GM23338 (cell line): Measurements from ENCODE around the gene DSG2. TPM values are rescaled to one million over a fixed set of nuclear protein-coding genes. Genes with fewer than 3 reads are reported as not detected.
A peak's percentile ranks its signal among the peaks of the same experiment; 100 is the strongest.

Experiments used
- ATAC-seq: fragments of 200-7000 bp; cut with Tn5 transposase; 3 replicates; pipeline ENCODE4 v1.9.1; 2020
- DNase-seq: peaks from one replicate; pipeline ENCODE4 v3.0.0-alpha.2; 2015; ENCODE audit warnings: low spot score
- H2AFZ ChIP-seq: fragments of 200-600 bp; sonication (generic); 2 replicates; pipeline ENCODE4 v1.8.0; 2016; ENCODE audit warnings: antibody characterized with exemption, mild to moderate bottlenecking, moderate library complexity
- H3F3A ChIP-seq: fragments of 200-600 bp; sonication (generic); replicated peaks from 2 replicates; pipeline ENCODE4 v1.8.0; 2017; ENCODE audit warnings: antibody characterized with exemption, mixed run types, low read depth
- H3K27ac ChIP-seq: fragments of 200-600 bp; sonication (generic); 2 replicates; pipeline ENCODE4 v1.6.1; 2016; ENCODE audit warnings: low read depth
- H3K27me3 ChIP-seq: fragments of 200-600 bp; sonication (generic); 2 replicates; pipeline ENCODE4 v1.8.0; 2016; ENCODE audit warnings: mild to moderate bottlenecking, mixed run types, moderate library complexity; ENCODE audit not compliant: insufficient read depth
- H3K36me3 ChIP-seq: fragments of 200-600 bp; sonication (generic); 2 replicates; pipeline ENCODE4 v1.8.0; 2016; ENCODE audit warnings: mild to moderate bottlenecking; ENCODE audit not compliant: insufficient read depth
- H3K4me1 ChIP-seq: fragments of 200-600 bp; sonication (generic); 2 replicates; pipeline ENCODE4 v1.8.0; 2016; ENCODE audit warnings: mild to moderate bottlenecking, moderate library complexity; ENCODE audit not compliant: insufficient read depth
- H3K4me2 ChIP-seq: fragments of 200-600 bp; sonication (generic); 2 replicates; pipeline ENCODE4 v1.7.1; 2017; ENCODE audit warnings: mixed run types
- H3K4me3 ChIP-seq: fragments of 200-600 bp; sonication (generic); 2 replicates; pipeline ENCODE4 v1.6.1; 2016; ENCODE audit warnings: mixed run types
- H3K79me2 ChIP-seq: fragments of 200-600 bp; sonication (generic); replicated peaks from 2 replicates; pipeline ENCODE4 v1.8.0; 2017; ENCODE audit warnings: mild to moderate bottlenecking; ENCODE audit not compliant: insufficient read depth
- H3K9me2 ChIP-seq: fragments of 200-600 bp; sonication (generic); 2 replicates; pipeline ENCODE4 v1.8.0; 2017; ENCODE audit not compliant: insufficient read depth
- H4K20me1 ChIP-seq: fragments of 200-600 bp; sonication (generic); replicated peaks from 2 replicates; pipeline ENCODE4 v1.8.0; 2017; ENCODE audit warnings: mild to moderate bottlenecking; ENCODE audit not compliant: insufficient read depth
- H3K27ac Mint-ChIP-seq: 2 replicates; pipeline ENCODE4 v1.8.0; 2020; ENCODE audit warnings: inconsistent platforms, mild to moderate bottlenecking, moderate library complexity, mixed read lengths
- H3K27me3 Mint-ChIP-seq: 3 replicates; pipeline ENCODE4 v1.8.0; 2022; ENCODE audit warnings: low read depth, mild to moderate bottlenecking, moderate library complexity, mixed read lengths, inconsistent platforms; ENCODE audit not compliant: insufficient read depth, poor library complexity
- H3K36me3 Mint-ChIP-seq: 3 replicates; pipeline ENCODE4 v1.8.0; 2021; ENCODE audit warnings: low read depth, mild to moderate bottlenecking, inconsistent platforms, moderate library complexity, mixed read lengths
- H3K4me1 Mint-ChIP-seq: 3 replicates; pipeline ENCODE4 v1.8.0; 2020; ENCODE audit warnings: mild to moderate bottlenecking, inconsistent platforms, mixed read lengths
- H3K4me3 Mint-ChIP-seq: 3 replicates; pipeline ENCODE4 v1.8.0; 2021; ENCODE audit warnings: moderate library complexity, mild to moderate bottlenecking, inconsistent platforms, mixed read lengths
- H3K9me3 Mint-ChIP-seq: 3 replicates; pipeline ENCODE4 v1.8.0; 2020; ENCODE audit warnings: moderate library complexity, mild to moderate bottlenecking, inconsistent platforms, mixed read lengths
- CREB1 ChIP-seq: fragments of 250-450 bp; sonication (Bioruptor Pico); IDR thresholded peaks from 2 replicates; pipeline ENCODE4 v1.5.0; 2020; ENCODE audit warnings: low read depth, mild to moderate bottlenecking, moderate library complexity
- ETS1 ChIP-seq: IDR thresholded peaks from 2 replicates; pipeline ENCODE4 v1.6.1; 2016; ENCODE audit warnings: antibody characterized with exemption
- EZH2 ChIP-seq: fragments of 200-600 bp; sonication (generic); IDR thresholded peaks from one replicate; pipeline ENCODE4 v1.8.0; 2017; ENCODE audit warnings: antibody characterized with exemption, mild to moderate bottlenecking, low read depth; ENCODE audit not compliant: unreplicated experiment
- EZH2phosphoT487 ChIP-seq: fragments of 200-600 bp; sonication (generic); IDR thresholded peaks from one replicate; pipeline ENCODE4 v1.8.1; 2018; ENCODE audit warnings: antibody characterized with exemption; ENCODE audit not compliant: unreplicated experiment
- JUNB ChIP-seq: IDR thresholded peaks from one replicate; pipeline ENCODE4 v1.6.1; 2016; ENCODE audit warnings: antibody characterized with exemption; ENCODE audit not compliant: unreplicated experiment
- NANOG ChIP-seq: IDR thresholded peaks from 2 replicates; pipeline ENCODE4 v1.6.1; 2016; ENCODE audit warnings: antibody characterized with exemption, borderline replicate concordance
- POLR2AphosphoS5 ChIP-seq: IDR thresholded peaks from 2 replicates; pipeline ENCODE4 v1.6.1; 2016; ENCODE audit warnings: antibody characterized with exemption, low read depth
- REST ChIP-seq: IDR thresholded peaks from one replicate; pipeline ENCODE4 v1.6.1; 2018; ENCODE audit warnings: antibody characterized with exemption; ENCODE audit not compliant: unreplicated experiment
- STAT1 ChIP-seq: IDR thresholded peaks from one replicate; pipeline ENCODE4 v1.6.1; 2016; ENCODE audit warnings: antibody characterized with exemption; ENCODE audit not compliant: unreplicated experiment
- ZNF114 ChIP-seq: fragments of 250-450 bp; sonication (Bioruptor Pico); IDR thresholded peaks from 2 replicates; pipeline ENCODE4 v1.5.0; 2020; ENCODE audit warnings: mild to moderate bottlenecking, moderate library complexity
- ZNF331 ChIP-seq: fragments of 250-450 bp; sonication (Bioruptor Pico); IDR thresholded peaks from 2 replicates; pipeline ENCODE4 v1.5.0; 2020; ENCODE audit warnings: low read depth, mild to moderate bottlenecking, moderate library complexity
- ZNF462 ChIP-seq: fragments of 250-450 bp; sonication (Bioruptor Pico); IDR thresholded peaks from 2 replicates; pipeline ENCODE4 v1.5.0; 2020; ENCODE audit warnings: mild to moderate bottlenecking, moderate library complexity
- polyA plus RNA-seq: library from polyadenylated mRNA; unstranded; fragments of >200 nt; fragmentation: Nextera tagmentation; extraction: Ambion mirVana; gene quantifications from 2 replicates; pipeline ENCODE4 v1.2.1, GENCODE V29; 2016
- total RNA-seq: library from RNA; depleted of rRNA; stranded (reverse); fragments of >200 nt; shearing (Covaris generic); gene quantifications from 2 replicates; pipeline ENCODE4 v1.2.3, GENCODE V29; 2014
- TF ChIP-seq, protein P1 (sequence below), 2 experiments: fragments of 200-600 bp in 1 of 2; sonication (generic) in 1 of 2; conservative IDR thresholded peaks; 2 replicates each; pipeline versions ENCODE4 v1.5.1 to v1.6.1; 2016 to 2017; ENCODE audit warnings: antibody characterized with exemption in 2 of 2, low read depth in 2 of 2, mild to moderate bottlenecking in 2 of 2, moderate library complexity in 1 of 2

Gene DSG2
- total and polyA plus RNA-seq, 2 experiments from 2014 or later = 44.7 to 144 TPM

DNA sequence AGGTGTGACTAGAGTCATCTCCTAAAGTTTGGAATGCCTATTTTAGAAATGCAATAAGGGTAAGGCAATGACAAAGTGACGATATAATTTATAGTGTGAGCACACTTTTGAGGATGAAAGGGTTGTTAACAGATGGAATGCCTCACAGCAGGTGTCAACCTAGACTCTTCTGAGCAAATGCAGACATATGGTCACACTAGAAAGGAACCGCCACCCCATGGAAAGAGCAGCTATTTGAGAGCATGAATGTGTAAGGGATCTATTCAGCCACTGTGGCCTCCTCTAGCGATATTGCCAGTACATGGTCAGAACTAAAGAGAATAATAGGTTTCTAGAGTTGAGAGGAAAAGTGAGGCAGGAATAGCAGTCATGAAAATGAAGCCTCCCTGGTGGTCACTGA, 18.5 kb downstream of the DSG2 start:
- no peak overlapping the region for H3K4me3 ChIP-seq
- peaks cover 22% of the 10 kb centered on the region for H3K4me1 Mint-ChIP-seq
- H4K20me1 ChIP-seq = peaks cover 23% of the 10 kb centered on the region
- no peak overlapping the region for H2AFZ ChIP-seq
- H3K27ac Mint-ChIP-seq = no peak overlapping the region
- H3K79me2 ChIP-seq = peaks cover 70% of the 10 kb centered on the region
- H3F3A ChIP-seq = no peaks in the 10 kb centered on the region
- no peak overlapping the region for H3K27ac ChIP-seq
- H3K4me2 ChIP-seq = no peak overlapping the region
- H3K9me3 Mint-ChIP-seq = no peaks in the 10 kb centered on the region
- peaks cover 2% of the 10 kb centered on the region for H3K27me3 Mint-ChIP-seq
- no peak overlapping the region for H3K4me3 Mint-ChIP-seq
- ATAC-seq (peak; percentile 48; the same call in 2 of the 3 replicates), DNase-seq (no peak)
- H3K36me3 Mint-ChIP-seq = peaks cover 20% of the 10 kb centered on the region; the same call in 2 of the 3 replicates
- H3K4me1 ChIP-seq = peaks cover 25% of the 10 kb centered on the region
- peaks cover 18% of the 10 kb centered on the region; the same call in 1 of the 2 replicates for H3K36me3 ChIP-seq
- no peaks in the 10 kb centered on the region for H3K9me2 ChIP-seq
- no peaks in the 10 kb centered on the region for H3K27me3 ChIP-seq
- no peak for TF ChIP-seq POLR2AphosphoS5
- TF ChIP-seq ETS1 = no peak
- no peak for TF ChIP-seq STAT1
- no peak for TF ChIP-seq REST
- TF ChIP-seq ZNF462 (CRISPR knock-in tag) = no peak
- no peak for TF ChIP-seq NANOG
- no peak for TF ChIP-seq EZH2phosphoT487
- no peak for TF ChIP-seq EZH2
- no peak for TF ChIP-seq ZNF331 (CRISPR knock-in tag)
- TF ChIP-seq JUNB = no peak
- TF ChIP-seq CREB1 (CRISPR knock-in tag) = no peak
- TF ChIP-seq, protein P1, sequence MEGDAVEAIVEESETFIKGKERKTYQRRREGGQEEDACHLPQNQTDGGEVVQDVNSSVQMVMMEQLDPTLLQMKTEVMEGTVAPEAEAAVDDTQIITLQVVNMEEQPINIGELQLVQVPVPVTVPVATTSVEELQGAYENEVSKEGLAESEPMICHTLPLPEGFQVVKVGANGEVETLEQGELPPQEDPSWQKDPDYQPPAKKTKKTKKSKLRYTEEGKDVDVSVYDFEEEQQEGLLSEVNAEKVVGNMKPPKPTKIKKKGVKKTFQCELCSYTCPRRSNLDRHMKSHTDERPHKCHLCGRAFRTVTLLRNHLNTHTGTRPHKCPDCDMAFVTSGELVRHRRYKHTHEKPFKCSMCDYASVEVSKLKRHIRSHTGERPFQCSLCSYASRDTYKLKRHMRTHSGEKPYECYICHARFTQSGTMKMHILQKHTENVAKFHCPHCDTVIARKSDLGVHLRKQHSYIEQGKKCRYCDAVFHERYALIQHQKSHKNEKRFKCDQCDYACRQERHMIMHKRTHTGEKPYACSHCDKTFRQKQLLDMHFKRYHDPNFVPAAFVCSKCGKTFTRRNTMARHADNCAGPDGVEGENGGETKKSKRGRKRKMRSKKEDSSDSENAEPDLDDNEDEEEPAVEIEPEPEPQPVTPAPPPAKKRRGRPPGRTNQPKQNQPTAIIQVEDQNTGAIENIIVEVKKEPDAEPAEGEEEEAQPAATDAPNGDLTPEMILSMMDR (conservative IDR thresholded peaks at IDR 0.05; ENCODE audit: low read depth in 2 of 2) = no peak
- no peak for TF ChIP-seq ZNF114 (CRISPR knock-in tag)
